Bronchial epithelial cell (primary cell): ENCODE data around the gene GPSM1. TPM values are rescaled to one million over a fixed set of nuclear protein-coding genes. Genes with fewer than 3 reads are reported as not detected.

ENCODE experiments used
- DNase-seq: peaks from one replicate; pipeline ENCODE4 v3.0.0-alpha.2; 2010; ENCODE audit warnings: low read depth
- FAIRE-seq: peaks from 2 replicates; lab custom pipeline; 2011; peaks lifted over from hg19 to GRCh38; lab: Jason Lieb, UNC
- H3K27me3 ChIP-seq: 2 replicates; pipeline ENCODE4 v1.5.1; 2011; ENCODE audit warnings: low read length; ENCODE audit not compliant: control insufficient read depth, insufficient read depth
- H3K36me3 ChIP-seq: 2 replicates; pipeline ENCODE4 v1.5.1; 2011; ENCODE audit warnings: low read length; ENCODE audit not compliant: control insufficient read depth, insufficient read depth
- H3K4me3 ChIP-seq: 2 replicates; pipeline ENCODE4 v1.5.1; 2011; ENCODE audit warnings: mild to moderate bottlenecking, low read depth, low read length, control low read depth
- total RNA-seq: library from RNA; depleted of rRNA; stranded (reverse); fragments of >200 nt; gene quantifications from 2 replicates; pipeline ENCODE4 v1.2.1, GENCODE V29; 2014
- TF ChIP-seq, protein P1 (sequence below): IDR thresholded peaks from 2 replicates; pipeline ENCODE4 v1.5.1; 2011; ENCODE audit warnings: mild to moderate bottlenecking, moderate library complexity, low read length, control low read depth, inconsistent platforms; ENCODE audit not compliant: insufficient read depth, severe bottlenecking

Gene GPSM1
- total RNA-seq, 1 donor from 2014 or later: 13.4 TPM

DNA sequence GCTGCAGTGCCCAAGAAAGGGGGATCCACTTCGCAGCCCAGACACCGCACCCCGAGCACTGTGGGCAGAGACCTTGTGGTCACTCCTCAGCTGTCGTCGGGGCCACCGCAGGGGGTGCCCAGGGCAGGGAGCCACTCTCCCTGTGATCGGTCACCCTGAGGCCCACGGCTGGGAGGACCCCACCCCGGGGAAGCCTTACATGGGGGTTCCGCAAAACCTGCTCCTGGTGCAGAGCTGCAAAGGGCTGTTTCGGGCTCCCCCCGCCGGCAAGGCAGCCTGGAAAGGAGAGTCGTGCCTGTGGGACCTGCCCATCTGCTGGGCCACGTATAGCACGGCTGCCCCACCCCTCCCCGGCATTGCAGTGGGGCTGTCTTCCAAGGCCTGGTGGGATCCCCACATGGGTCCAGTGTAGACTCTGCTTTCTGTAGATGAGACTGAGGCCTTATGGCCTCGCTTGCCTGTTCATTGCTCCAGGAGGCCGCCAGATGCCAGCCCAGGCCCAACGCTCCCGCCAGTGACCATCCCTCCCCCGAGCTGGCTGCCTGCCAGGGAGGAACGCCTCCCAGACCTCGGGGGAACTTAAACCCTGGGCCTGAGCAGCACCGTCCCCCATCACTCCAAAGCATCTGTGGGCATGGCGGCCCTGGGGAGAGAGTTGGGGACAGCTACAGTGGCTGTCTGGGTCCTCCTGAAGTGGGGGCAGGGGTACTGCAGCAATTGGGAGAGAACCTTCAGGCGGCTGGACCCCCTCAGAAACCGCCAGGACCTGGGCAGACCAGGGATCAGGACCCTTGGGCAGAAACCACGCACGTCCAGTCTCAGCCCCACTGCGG lies 37.8 kb downstream of the GPSM1 start:
- H3K4me3 ChIP-seq: no peak overlapping the region
- H3K36me3 ChIP-seq: peaks cover 3% of the 10 kb centered on the region
- FAIRE-seq (no peak), DNase-seq (no peak)
- H3K27me3 ChIP-seq: no peaks in the 10 kb centered on the region
- TF ChIP-seq, protein P1, sequence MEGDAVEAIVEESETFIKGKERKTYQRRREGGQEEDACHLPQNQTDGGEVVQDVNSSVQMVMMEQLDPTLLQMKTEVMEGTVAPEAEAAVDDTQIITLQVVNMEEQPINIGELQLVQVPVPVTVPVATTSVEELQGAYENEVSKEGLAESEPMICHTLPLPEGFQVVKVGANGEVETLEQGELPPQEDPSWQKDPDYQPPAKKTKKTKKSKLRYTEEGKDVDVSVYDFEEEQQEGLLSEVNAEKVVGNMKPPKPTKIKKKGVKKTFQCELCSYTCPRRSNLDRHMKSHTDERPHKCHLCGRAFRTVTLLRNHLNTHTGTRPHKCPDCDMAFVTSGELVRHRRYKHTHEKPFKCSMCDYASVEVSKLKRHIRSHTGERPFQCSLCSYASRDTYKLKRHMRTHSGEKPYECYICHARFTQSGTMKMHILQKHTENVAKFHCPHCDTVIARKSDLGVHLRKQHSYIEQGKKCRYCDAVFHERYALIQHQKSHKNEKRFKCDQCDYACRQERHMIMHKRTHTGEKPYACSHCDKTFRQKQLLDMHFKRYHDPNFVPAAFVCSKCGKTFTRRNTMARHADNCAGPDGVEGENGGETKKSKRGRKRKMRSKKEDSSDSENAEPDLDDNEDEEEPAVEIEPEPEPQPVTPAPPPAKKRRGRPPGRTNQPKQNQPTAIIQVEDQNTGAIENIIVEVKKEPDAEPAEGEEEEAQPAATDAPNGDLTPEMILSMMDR: no peak

DNA sequence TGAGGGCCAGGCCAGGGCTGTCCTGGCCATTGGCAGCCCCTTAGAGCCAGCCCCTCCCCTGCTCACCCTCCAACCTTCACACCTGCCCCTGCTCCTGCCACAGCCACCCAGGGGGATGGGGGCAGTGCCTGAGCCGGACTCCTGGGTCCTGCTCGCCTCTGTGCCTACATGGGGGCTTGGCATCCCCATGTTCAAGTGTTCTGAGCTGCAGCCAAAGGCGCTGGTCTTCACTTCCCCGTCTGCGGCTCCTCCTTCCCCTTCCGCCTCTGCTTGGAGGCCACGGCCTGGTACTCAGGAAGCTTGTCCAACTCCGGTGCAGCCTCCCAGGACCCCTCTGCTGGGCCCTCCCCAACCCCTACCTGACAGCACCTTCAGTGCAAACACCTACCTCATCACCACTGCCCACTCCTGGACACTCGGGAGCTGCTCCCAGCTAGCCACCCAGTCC lies 38.5 kb downstream of the GPSM1 start:
- no peak for DNase-seq
- Histone ChIP-seq H3K36me3 (peaks cover 3% of the 10 kb centered on the region), H3K27me3 (no peaks in the 10 kb centered on the region), H3K4me3 (no peak overlapping the region)
- TF ChIP-seq, protein P1: no peak
- FAIRE-seq: no peak

DNA sequence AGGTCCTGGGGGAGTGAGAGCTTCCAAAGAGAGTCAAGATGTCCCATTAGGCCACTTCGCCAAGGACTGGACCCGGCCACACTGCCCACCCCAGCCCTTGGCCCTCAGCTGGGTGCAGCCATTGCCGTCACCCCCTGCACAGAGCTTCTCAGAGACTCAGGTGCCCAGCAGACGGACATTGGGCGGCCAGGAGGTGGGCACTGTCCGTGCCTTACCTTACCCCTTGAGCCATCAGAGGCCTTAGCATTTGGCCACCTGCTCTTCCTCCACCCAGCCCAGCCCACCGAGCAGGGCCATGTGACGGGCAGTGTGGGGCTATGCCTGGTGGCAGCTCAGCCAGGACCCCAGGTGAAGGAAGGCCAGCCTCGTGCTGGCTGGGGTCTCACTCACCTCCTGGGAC lies 39.5 kb downstream of the GPSM1 start:
- no peak for FAIRE-seq
- no peak overlapping the region for H3K4me3 ChIP-seq
- TF ChIP-seq, protein P1: no peak
- H3K36me3 ChIP-seq: no peaks in the 10 kb centered on the region
- DNase-seq: no peak
- H3K27me3 ChIP-seq: no peaks in the 10 kb centered on the region

DNA sequence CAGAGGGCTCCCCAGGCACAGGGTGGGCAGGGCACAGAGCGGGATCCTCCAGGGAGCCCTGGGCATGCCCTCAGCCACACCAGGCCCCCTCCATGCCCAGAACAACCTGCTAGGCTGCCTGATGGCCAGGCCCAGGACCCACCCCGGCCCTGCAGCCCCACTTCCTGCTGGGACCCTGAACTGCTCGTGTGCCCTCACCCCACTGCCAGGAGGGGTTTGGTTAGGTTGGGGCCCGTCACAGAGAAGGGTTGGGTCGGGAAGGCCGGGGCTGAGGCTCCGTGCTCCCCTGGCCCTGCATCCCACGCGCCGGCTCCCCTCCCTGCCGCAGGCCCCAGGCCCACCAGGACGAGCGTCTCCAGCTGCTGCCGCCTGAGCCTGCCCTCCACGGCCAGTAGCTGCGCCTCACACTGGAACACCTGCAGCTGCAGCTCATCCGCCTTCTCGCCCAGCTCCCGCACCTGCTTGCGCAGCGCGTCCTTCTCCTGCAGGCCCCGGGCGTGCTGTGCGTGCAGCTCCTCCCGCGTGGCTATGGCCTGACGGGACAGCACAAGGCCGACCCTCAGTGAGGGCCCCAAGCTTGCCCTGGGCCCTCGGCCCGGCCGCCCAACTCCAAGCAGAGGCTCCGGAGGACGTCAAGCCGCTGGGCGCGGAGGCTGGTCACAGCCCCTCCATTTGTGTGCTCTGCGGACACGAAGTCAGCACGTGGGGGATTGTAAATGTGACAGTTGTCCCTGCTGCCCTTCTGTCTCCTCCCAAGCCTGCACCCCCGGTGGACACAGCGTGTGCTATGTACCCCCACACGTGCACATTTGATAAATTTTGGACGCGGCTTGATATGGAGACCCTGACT lies 40.2 kb downstream of the GPSM1 start:
- no peak overlapping the region for H3K4me3 ChIP-seq
- H3K27me3 ChIP-seq: no peaks in the 10 kb centered on the region
- TF ChIP-seq, protein P1: no peak
- FAIRE-seq: no peak
- DNase-seq: no peak
- no peaks in the 10 kb centered on the region for H3K36me3 ChIP-seq

DNA sequence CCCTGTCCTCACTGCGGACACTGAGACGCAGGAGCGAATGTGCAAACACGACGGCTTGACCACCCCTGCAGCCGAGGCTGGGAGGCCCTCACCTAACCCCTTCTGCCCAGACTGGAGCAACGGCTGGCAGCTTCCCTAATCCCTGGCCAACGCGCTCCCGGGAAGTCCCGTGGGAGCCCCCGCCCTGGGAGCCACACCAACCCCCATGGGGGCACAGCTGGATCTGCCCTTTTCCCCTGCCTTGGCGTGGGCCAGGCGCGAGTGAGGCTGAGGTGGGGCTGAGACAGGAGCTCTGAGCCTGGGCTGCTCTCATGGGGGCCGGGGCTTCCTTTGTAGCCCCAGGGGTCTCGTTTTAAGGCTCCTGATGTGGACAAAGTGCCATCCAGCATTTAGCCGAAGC lies 40.9 kb downstream of the GPSM1 start:
- Histone ChIP-seq H3K27me3 (no peaks in the 10 kb centered on the region), H3K36me3 (no peaks in the 10 kb centered on the region), H3K4me3 (no peak overlapping the region)
- TF ChIP-seq, protein P1: no peak
- FAIRE-seq (no peak), DNase-seq (no peak)
